ENCODE measurements around the gene FBP2. TPM values are rescaled to one million over a fixed set of nuclear protein-coding genes. Genes with fewer than 3 reads are reported as not detected.

FBP2 gene
- total and polyA plus RNA-seq, 2 donors (not counting 1 experiment from before 2014, with no cell fraction given), result not detected

DNA sequence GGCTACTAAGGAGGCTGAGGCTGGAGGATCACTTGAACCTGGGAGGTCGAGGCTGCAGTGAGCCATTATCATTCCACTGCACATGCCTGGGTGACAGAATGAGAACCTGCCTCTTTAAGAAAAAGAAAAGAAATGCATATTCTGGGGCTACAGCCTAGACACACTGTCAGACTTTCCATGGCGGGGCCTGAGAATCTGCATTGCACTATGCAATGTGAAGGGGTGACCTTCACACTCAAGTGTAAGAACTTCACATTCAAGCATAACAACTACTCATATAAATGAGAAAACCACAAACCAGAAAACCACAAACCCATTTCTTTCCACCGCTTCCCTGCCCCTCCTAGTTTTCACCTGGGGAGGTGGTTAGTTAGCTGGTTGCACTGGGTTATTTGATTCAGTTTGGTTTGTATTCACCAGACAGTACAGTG, 18.0 kb upstream of the FBP2 start:
- H4K20me1 ChIP-seq (ENCODE audit: control insufficient read depth, extremely low read depth, insufficient read depth, low read length), result no peaks in the 10 kb centered on the region
- no peak overlapping the region for H3K9ac ChIP-seq (ENCODE audit: insufficient read depth, low read length)
- H3K9me3 ChIP-seq (ENCODE audit: control insufficient read depth, insufficient read depth, low read depth, low read length), result no peaks in the 10 kb centered on the region
- H2AFZ ChIP-seq (ENCODE audit: low read length), result no peak overlapping the region
- H3K36me3 ChIP-seq (ENCODE audit: control insufficient read depth, insufficient read depth, low read length), result no peaks in the 10 kb centered on the region
- H3K79me2 ChIP-seq (ENCODE audit: control insufficient read depth, insufficient read depth, low read length), result no peaks in the 10 kb centered on the region
- no peak for DNase-seq (ENCODE audit: low read depth in 2 of 2)
- no peak overlapping the region for H3K4me3 ChIP-seq (replicated peaks in 1 of 4; ENCODE audit: control extremely low read depth in 1 of 4, insufficient read depth in 1 of 4, low read depth in 3 of 4, low read length in 4 of 4)
- no peaks in the 10 kb centered on the region for H3K4me1 ChIP-seq (ENCODE audit: control insufficient read depth, extremely low read depth, insufficient read depth, low read length)
- H3K27me3 ChIP-seq (ENCODE audit: control insufficient read depth, insufficient read depth, low read length), result peaks cover 10% of the 10 kb centered on the region
- H3K4me2 ChIP-seq (ENCODE audit: extremely low read depth, insufficient read depth, low read length), result no peak overlapping the region
- TF ChIP-seq CTCF (conservative IDR thresholded peaks at IDR 0.05 in 1 of 2, IDR thresholded peaks at IDR 0.05 in 1 of 2; ENCODE audit: low read depth in 1 of 2, low read length in 2 of 2) (no peak), EZH2 (IDR thresholded peaks at IDR 0.05; ENCODE audit: low read length, missing control alignments) (no peak)
- no peak overlapping the region for H3K27ac ChIP-seq (ENCODE audit: insufficient read depth, low read length)

- Histone ChIP-seq H3K9me3 (ENCODE audit: control insufficient read depth, insufficient read depth, low read depth, low read length) (no peaks in the 10 kb centered on the region), H3K79me2 (ENCODE audit: control insufficient read depth, insufficient read depth, low read length) (no peaks in the 10 kb centered on the region), H2AFZ (ENCODE audit: low read length) (no peak overlapping the region), H3K36me3 (ENCODE audit: control insufficient read depth, insufficient read depth, low read length) (no peaks in the 10 kb centered on the region), H3K4me1 (ENCODE audit: control insufficient read depth, extremely low read depth, insufficient read depth, low read length) (no peaks in the 10 kb centered on the region), H3K4me3 (replicated peaks in 1 of 4; ENCODE audit: control extremely low read depth in 1 of 4, insufficient read depth in 1 of 4, low read depth in 3 of 4, low read length in 4 of 4) (no peak overlapping the region), H3K27me3 (ENCODE audit: control insufficient read depth, insufficient read depth, low read length) (peaks cover 14% of the 10 kb centered on the region), H3K27ac (ENCODE audit: insufficient read depth, low read length) (no peak overlapping the region), H4K20me1 (ENCODE audit: control insufficient read depth, extremely low read depth, insufficient read depth, low read length) (no peaks in the 10 kb centered on the region), H3K4me2 (ENCODE audit: extremely low read depth, insufficient read depth, low read length) (no peak overlapping the region), H3K9ac (ENCODE audit: insufficient read depth, low read length) (no peak overlapping the region)
- peak in 1 of 2 donors; percentile 65 for DNase-seq (ENCODE audit: low read depth in 2 of 2)
- TF ChIP-seq EZH2 (IDR thresholded peaks at IDR 0.05; ENCODE audit: low read length, missing control alignments), result no peak
- no peak for TF ChIP-seq CTCF (conservative IDR thresholded peaks at IDR 0.05 in 1 of 2, IDR thresholded peaks at IDR 0.05 in 1 of 2; ENCODE audit: low read depth in 1 of 2, low read length in 2 of 2)
Observed at GRCh38 chr9:94610181-94610606, 16.6 kb upstream of the FBP2 start.

- Histone ChIP-seq H3K27ac (ENCODE audit: insufficient read depth, low read length) (no peak overlapping the region), H3K27me3 (ENCODE audit: control insufficient read depth, insufficient read depth, low read length) (peaks cover 17% of the 10 kb centered on the region)
- TF ChIP-seq CTCF (conservative IDR thresholded peaks at IDR 0.05 in 1 of 2, IDR thresholded peaks at IDR 0.05 in 1 of 2; ENCODE audit: low read depth in 1 of 2, low read length in 2 of 2) (no peak), EZH2 (IDR thresholded peaks at IDR 0.05; ENCODE audit: low read length, missing control alignments) (no peak)
Observed at GRCh38 chr9:94607423-94607691, 13.7 kb upstream of the FBP2 start.

More at GRCh38 chr9:94607423-94607691, 13.7 kb upstream of the FBP2 start:
- Histone ChIP-seq H3K4me3 (replicated peaks in 1 of 4; ENCODE audit: control extremely low read depth in 1 of 4, insufficient read depth in 1 of 4, low read depth in 3 of 4, low read length in 4 of 4) (no peak overlapping the region), H3K9me3 (ENCODE audit: control insufficient read depth, insufficient read depth, low read depth, low read length) (no peaks in the 10 kb centered on the region), H4K20me1 (ENCODE audit: control insufficient read depth, extremely low read depth, insufficient read depth, low read length) (no peaks in the 10 kb centered on the region), H3K36me3 (ENCODE audit: control insufficient read depth, insufficient read depth, low read length) (no peaks in the 10 kb centered on the region), H3K9ac (ENCODE audit: insufficient read depth, low read length) (no peak overlapping the region), H3K4me1 (ENCODE audit: control insufficient read depth, extremely low read depth, insufficient read depth, low read length) (no peaks in the 10 kb centered on the region), H3K79me2 (ENCODE audit: control insufficient read depth, insufficient read depth, low read length) (no peaks in the 10 kb centered on the region), H3K4me2 (ENCODE audit: extremely low read depth, insufficient read depth, low read length) (no peak overlapping the region), H2AFZ (ENCODE audit: low read length) (no peak overlapping the region)
- no peak for DNase-seq (ENCODE audit: low read depth in 2 of 2)
